Gastrocnemius medialis (tissue), 4 donors: ENCODE measurements around the gene PUM1. TPM values are rescaled to one million over a fixed set of nuclear protein-coding genes. Genes with fewer than 3 reads are reported as not detected.

Experiments used
- ATAC-seq, 2 donors: fragments of 150-250 bp; one replicate each; pipeline ENCODE4 v1.9.1; 2016
- DNase-seq, 2 donors: peaks; one replicate each; pipeline ENCODE4 v3.0.0-alpha.2; 2019
- H3K27ac ChIP-seq, 4 donors: fragments of 200-600 bp; sonication (generic); 1 replicate in 1 of 4; 2 replicates in 3 of 4; pipeline ENCODE4 v1.5.1; 2016 to 2018; ENCODE audit warnings: mild to moderate bottlenecking in 2 of 4, moderate library complexity in 1 of 4
- H3K27me3 ChIP-seq, 3 donors: fragments of 200-600 bp; sonication (generic) in 2 of 3; 1 replicate in 1 of 3; 2 replicates in 2 of 3; pipeline versions ENCODE4 v1.5.1 to v1.6.0; 2016 to 2019; ENCODE audit warnings: mild to moderate bottlenecking in 1 of 3, moderate library complexity in 1 of 3
- H3K36me3 ChIP-seq, 2 donors: fragments of 200-600 bp; sonication (generic) in 1 of 2; one replicate each; pipeline ENCODE4 v1.5.1; 2017 to 2018
- H3K4me1 ChIP-seq, 2 donors: fragments of 200-600 bp; sonication (generic) in 1 of 2; one replicate each; pipeline ENCODE4 v1.5.1; 2016 to 2017; ENCODE audit warnings: mild to moderate bottlenecking in 2 of 2
- H3K4me3 ChIP-seq, 4 donors: fragments of 200-600 bp; sonication (generic) in 3 of 4; 1 replicate in 1 of 4; 2 replicates in 3 of 4; pipeline ENCODE4 v1.5.1; 2016 to 2019; ENCODE audit warnings: mild to moderate bottlenecking in 2 of 4
- H3K9me3 ChIP-seq, 3 donors: fragments of 200-600 bp; sonication (generic) in 2 of 3; 1 replicate in 1 of 3; 2 replicates in 2 of 3; pipeline ENCODE4 v1.5.1; 2016 to 2019
- POLR2A ChIP-seq, 2 donors: fragments of 450-650 bp; IDR thresholded peaks; one replicate each; pipeline ENCODE4 v1.6.1; 2017; ENCODE audit warnings: antibody characterized with exemption in 2 of 2, mild to moderate bottlenecking in 2 of 2, moderate library complexity in 2 of 2
- in situ Hi-C, 4 donors: fragments of 200-750 bp; cut with MboI; loops; one replicate each; pipeline versions ENCODE4 v1.15.0 to v1.8.0; 2017; ENCODE audit warnings: low sequenced_read_pairs in 4 of 4
- intact Hi-C: fragments of 100-400 bp; cut with DNase I; formaldehyde crosslinking; loops from one replicate; pipeline ENCODE4 v1.15.1; 2023; ENCODE audit warnings: low total_unique reads
- total RNA-seq, 4 donors: library from RNA; depleted of rRNA; stranded (reverse); fragments of >200 nt; gene quantifications; one replicate each; pipeline versions ENCODE4 v1.1.0 to v1.2.3, GENCODE V29; 2016
- TF ChIP-seq, protein P1 (sequence below), 5 experiments: fragments of 450-650 bp in 3 of 5; fragments of 200-600 bp in 2 of 5; sonication (generic) in 2 of 5; IDR thresholded peaks in 4 of 5; conservative IDR thresholded peaks in 1 of 5; 1 replicate in 4 of 5; 2 replicates in 1 of 5; pipeline ENCODE4 v1.5.1; 2016 to 2019; ENCODE audit warnings: antibody characterized with exemption in 5 of 5, mild to moderate bottlenecking in 3 of 5, moderate library complexity in 3 of 5

The PUM1 gene
- total RNA-seq, 4 donors from 2014 or later: 56.7 to 111 (median 76.4) TPM

DNA sequence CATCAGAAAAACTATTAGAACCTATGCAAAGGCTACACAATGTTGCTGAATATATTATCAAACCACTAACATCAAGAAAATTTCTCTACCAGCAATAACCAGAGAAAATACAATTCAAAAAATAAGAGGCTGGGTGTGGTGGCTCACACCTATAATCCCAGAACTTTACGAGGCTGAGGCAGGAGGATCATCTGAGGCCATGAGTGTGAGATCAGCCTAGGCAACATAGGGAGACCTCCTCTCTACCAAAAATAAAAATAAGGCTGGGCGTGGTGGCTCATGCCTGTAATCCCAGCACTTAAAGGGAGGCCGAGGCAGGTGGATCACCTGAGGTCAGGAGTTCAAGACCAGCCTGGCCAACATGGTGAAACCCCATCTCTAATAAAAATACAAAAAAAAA lies 16.9 kb upstream of the PUM1 start:
- no peak for TF ChIP-seq POLR2A (IDR thresholded peaks at IDR 0.05)
- TF ChIP-seq, protein P1, sequence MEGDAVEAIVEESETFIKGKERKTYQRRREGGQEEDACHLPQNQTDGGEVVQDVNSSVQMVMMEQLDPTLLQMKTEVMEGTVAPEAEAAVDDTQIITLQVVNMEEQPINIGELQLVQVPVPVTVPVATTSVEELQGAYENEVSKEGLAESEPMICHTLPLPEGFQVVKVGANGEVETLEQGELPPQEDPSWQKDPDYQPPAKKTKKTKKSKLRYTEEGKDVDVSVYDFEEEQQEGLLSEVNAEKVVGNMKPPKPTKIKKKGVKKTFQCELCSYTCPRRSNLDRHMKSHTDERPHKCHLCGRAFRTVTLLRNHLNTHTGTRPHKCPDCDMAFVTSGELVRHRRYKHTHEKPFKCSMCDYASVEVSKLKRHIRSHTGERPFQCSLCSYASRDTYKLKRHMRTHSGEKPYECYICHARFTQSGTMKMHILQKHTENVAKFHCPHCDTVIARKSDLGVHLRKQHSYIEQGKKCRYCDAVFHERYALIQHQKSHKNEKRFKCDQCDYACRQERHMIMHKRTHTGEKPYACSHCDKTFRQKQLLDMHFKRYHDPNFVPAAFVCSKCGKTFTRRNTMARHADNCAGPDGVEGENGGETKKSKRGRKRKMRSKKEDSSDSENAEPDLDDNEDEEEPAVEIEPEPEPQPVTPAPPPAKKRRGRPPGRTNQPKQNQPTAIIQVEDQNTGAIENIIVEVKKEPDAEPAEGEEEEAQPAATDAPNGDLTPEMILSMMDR (IDR thresholded peaks at IDR 0.05 in 4 of 5, conservative IDR thresholded peaks at IDR 0.05 in 1 of 5): no peak
- in situ Hi-C loops (no loop called here), intact Hi-C loops (no loop called here)
- H3K27ac ChIP-seq: no peak overlapping the region
- DNase-seq (no peak), ATAC-seq (no peak)
- no peak overlapping the region for H3K4me3 ChIP-seq
- H3K36me3 ChIP-seq: no peaks in the 10 kb centered on the region
- no peaks in the 10 kb centered on the region for H3K9me3 ChIP-seq
- H3K4me1 ChIP-seq: no peaks in the 10 kb centered on the region
- H3K27me3 ChIP-seq: no peaks in the 10 kb centered on the region

DNA sequence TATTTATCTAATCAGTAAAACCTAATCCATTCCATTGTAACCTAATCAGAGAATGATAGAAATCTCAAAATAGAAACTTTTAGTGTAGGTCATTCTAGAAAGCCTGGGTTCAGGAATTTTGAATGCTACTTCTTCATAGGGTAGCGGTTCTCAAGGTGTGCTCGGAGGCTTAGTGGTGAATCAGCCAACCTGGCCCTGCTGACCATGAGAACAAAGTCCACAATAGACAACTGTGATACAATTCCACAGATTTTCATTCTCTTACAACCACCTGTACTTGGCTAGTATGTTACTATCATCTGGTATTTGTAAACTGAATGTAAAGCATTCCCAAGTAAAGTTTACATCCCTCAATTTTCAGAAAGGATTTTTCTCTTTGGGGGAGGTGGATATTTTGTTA lies 7.5 kb upstream of the PUM1 start:
- DNase-seq: no peak
- no peak overlapping the region for H3K4me3 ChIP-seq
- no peak overlapping the region for H3K27ac ChIP-seq
- in situ Hi-C loops: no loop called here
- H3K36me3 ChIP-seq: no peaks in the 10 kb centered on the region
- H3K9me3 ChIP-seq: no peaks in the 10 kb centered on the region
- ATAC-seq: no peak
- peaks cover 0 to 5% of the 10 kb centered on the region in 2 donors for H3K4me1 ChIP-seq
- H3K27me3 ChIP-seq: no peaks in the 10 kb centered on the region
- TF ChIP-seq POLR2A (IDR thresholded peaks at IDR 0.05): no peak
- TF ChIP-seq, protein P1 (IDR thresholded peaks at IDR 0.05 in 4 of 5, conservative IDR thresholded peaks at IDR 0.05 in 1 of 5): no peak
- intact Hi-C loops: no loop called here

DNA sequence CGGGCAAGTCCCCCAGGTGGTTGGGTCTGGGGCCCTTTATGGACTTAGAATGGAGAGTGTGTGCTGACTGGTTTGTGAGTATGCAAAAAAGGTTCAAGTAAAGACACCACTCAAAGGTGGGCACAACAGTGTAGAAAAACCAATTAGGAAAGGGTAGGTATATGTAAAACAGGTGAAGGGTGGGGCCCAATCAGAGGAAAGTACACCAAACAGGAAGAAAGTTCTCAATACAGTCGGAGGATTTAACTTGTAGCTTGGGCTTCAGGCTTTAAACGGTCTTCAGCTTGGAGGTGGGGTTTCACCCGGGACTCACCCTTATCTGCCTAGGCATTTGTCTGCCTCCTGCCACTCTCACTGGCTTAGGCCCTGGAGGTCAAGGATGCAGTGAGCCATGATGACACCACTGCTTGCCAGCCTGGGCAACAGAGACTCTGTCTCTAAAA lies 6.8 kb upstream of the PUM1 start:
- no peaks in the 10 kb centered on the region for H3K9me3 ChIP-seq
- ATAC-seq: no peak
- in situ Hi-C loops (no loop called here), intact Hi-C loops (no loop called here)
- no peak overlapping the region for H3K4me3 ChIP-seq
- H3K4me1 ChIP-seq: peaks cover 0 to 5% of the 10 kb centered on the region in 2 donors
- no peak for DNase-seq
- no peak for TF ChIP-seq POLR2A (IDR thresholded peaks at IDR 0.05)
- TF ChIP-seq, protein P1 (IDR thresholded peaks at IDR 0.05 in 4 of 5, conservative IDR thresholded peaks at IDR 0.05 in 1 of 5): no peak
- H3K27ac ChIP-seq: no peak overlapping the region
- H3K36me3 ChIP-seq: no peaks in the 10 kb centered on the region
- no peaks in the 10 kb centered on the region for H3K27me3 ChIP-seq

DNA sequence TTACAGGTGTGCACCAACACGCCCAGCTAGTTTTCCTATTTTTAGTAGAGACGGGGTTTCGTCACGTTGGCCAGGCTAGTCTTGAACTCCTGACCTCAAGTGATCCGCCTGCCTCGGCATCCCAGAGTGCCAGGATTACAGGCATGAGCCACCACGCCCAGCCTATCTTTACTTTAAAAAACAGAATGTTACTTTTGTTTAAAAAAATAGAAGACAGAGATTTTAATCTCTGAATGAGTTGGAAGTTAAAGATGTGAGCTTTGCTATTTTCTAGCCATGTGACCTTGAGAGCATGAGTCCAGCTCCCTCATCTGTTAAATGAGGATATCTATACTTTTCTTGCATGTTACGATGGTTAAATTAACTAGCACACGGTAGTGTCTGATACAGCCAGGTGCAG lies 3.9 kb upstream of the PUM1 start:
- intact Hi-C loops: loop anchor here (5.0 kb wide), 1 partner anchor 83 kb away; no protein-coding TSS in a partner anchor
- no peak overlapping the region for H3K27ac ChIP-seq
- no peaks in the 10 kb centered on the region for H3K36me3 ChIP-seq
- no peak for DNase-seq
- TF ChIP-seq, protein P1 (IDR thresholded peaks at IDR 0.05 in 4 of 5, conservative IDR thresholded peaks at IDR 0.05 in 1 of 5): no peak
- TF ChIP-seq POLR2A (IDR thresholded peaks at IDR 0.05): no peak
- H3K27me3 ChIP-seq: no peaks in the 10 kb centered on the region
- peaks cover 0 to 9% of the 10 kb centered on the region in 2 donors for H3K4me1 ChIP-seq
- H3K9me3 ChIP-seq: no peaks in the 10 kb centered on the region
- in situ Hi-C loops: no loop called here
- H3K4me3 ChIP-seq: no peak overlapping the region
- ATAC-seq: no peak
